GM18507 (cell line): ENCODE measurements around the gene USP11.

Experiments
- DNase-seq: peaks from one replicate; pipeline ENCODE4 v3.0.0; 2011; ENCODE audit warnings: low read depth; ENCODE audit not compliant: insufficient read length; ENCODE audit errors: extremely low spot score
- FAIRE-seq: peaks from 2 replicates; lab custom pipeline; 2011; peaks lifted over from hg19 to GRCh38; lab: Jason Lieb, UNC

Gene USP11

DNA sequence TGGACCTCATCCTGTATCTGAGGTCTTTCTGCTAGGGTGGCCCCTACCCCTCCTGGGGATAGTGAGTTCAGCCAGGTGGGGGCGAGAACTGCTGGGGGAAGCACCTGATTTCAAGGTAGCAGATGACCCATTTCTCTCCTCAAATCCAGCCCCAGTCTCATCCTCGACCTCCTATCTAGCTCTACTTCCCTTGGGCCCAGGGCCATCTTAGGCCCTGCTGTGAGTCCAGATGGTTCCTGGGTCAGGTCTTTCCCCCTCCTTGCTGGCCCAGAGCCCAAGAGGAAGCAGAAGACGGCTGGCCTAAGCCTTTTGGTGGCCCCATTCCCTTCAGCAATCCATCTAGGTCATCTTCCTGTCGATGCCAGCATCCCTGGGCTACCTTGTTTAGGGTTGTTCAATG is 11.1 kb upstream of the USP11 start:
- FAIRE-seq (no peak), DNase-seq (no peak)

- FAIRE-seq: no peak
- DNase-seq: no peak
Measured at GRCh38 chrX:47222751-47223350, 10.0 kb upstream of the USP11 start.

DNA sequence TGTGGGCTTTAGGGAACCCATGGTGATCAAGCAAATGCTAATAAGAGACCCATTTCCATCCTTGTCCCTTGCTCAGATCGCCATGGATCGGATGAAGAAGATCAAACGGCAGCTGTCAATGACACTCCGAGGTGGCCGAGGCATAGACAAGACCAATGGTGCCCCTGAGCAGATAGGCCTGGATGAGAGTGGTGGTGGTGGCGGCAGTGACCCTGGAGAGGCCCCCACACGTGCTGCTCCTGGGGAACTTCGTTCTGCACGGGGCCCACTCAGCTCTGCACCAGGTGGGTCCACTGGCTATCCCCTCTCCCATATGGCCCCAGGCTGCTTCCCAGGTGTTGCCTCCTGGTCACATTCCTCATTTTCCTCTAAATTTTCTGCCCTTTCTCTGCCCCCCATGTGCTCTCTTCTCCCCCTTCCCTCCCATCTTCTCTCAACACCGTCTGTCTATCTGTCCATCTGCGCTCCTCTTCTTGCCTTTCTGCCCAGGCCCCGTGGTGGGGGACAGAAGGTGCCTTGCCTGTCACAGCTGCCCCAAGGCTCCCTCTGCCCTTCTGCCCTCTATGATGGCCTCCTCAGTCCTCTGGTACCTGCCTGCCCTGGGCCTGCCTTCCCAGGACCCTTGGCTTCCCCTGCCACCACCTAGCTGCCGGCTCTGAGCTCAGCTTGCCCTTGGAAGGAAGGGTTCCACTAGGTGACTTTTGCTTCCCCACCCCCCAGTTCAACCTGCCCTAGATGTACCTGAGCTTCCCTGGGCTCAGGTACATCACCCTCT is 9.1 kb upstream of the USP11 start:
- no peak for DNase-seq
- no peak for FAIRE-seq

GRCh38 chrX:47224266-47224895 is 8.4 kb upstream of the USP11 start:
- no peak for FAIRE-seq
- no peak for DNase-seq

- FAIRE-seq: no peak
Measured at GRCh38 chrX:47224896-47225290, 7.9 kb upstream of the USP11 start.

DNA sequence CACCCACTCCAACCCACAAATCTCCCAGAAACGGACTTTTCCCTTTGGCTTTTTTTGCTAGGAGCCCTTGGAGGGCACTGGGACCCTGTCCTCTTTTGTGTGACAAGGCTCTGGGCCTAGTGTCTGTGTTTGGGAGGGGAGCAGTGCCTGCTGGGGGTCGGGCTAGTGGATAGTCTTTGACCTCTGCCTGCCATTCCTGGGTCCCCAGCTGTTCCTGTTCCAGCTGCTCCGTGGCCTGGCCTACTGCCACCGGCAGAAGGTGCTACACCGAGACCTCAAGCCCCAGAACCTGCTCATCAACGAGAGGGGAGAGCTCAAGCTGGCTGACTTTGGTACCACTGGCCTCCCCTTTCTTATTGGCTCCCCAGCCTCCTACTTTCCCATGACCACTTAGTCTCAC is 6.7 kb upstream of the USP11 start:
- DNase-seq (no peak), FAIRE-seq (no peak)

More at GRCh38 chrX:47224896-47225290, 7.9 kb upstream of the USP11 start:
- no peak for DNase-seq

- no peak for DNase-seq
- FAIRE-seq: no peak
Measured at GRCh38 chrX:47226531-47227333, 6.1 kb upstream of the USP11 start.

GRCh38 chrX:47227334-47227583 is 5.5 kb upstream of the USP11 start:
- DNase-seq (no peak), FAIRE-seq (no peak)

DNA sequence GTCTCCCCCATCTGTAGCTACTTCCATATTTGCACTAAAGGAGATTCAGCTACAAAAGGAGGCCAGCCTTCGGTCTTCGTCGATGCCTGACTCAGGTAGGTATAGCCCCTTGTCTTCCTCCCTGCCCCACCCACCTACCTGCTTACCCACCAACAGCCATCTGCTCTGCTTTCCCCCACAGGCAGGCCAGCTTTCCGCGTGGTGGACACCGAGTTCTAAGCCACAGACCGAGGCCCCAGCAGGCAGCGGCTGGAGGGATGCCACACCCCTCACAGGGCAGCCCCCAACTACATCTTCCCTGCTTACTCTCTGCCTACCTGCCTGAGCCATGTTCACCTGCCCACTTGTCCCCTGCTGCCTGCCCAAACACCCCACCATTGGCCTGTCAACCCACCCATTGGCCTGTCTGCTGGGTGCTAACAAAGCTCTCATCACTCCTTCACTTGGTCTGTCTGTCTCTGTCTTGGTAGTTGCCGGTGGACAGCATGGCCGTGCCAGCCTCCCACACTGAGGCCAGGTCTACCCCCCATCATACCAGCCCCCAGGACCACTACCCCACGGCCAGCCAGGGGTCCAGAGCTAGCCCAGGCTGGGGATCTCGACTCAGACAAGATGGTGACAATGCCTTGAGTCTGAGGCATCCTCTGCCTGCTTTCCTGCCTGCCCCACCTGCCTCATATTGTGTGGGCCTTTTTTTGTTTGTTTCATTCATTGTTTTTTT is 4.1 kb upstream of the USP11 start:
- FAIRE-seq (no peak), DNase-seq (no peak)

GRCh38 chrX:47229427-47229826 is 3.4 kb upstream of the USP11 start:
- DNase-seq (no peak), FAIRE-seq (no peak)

DNA sequence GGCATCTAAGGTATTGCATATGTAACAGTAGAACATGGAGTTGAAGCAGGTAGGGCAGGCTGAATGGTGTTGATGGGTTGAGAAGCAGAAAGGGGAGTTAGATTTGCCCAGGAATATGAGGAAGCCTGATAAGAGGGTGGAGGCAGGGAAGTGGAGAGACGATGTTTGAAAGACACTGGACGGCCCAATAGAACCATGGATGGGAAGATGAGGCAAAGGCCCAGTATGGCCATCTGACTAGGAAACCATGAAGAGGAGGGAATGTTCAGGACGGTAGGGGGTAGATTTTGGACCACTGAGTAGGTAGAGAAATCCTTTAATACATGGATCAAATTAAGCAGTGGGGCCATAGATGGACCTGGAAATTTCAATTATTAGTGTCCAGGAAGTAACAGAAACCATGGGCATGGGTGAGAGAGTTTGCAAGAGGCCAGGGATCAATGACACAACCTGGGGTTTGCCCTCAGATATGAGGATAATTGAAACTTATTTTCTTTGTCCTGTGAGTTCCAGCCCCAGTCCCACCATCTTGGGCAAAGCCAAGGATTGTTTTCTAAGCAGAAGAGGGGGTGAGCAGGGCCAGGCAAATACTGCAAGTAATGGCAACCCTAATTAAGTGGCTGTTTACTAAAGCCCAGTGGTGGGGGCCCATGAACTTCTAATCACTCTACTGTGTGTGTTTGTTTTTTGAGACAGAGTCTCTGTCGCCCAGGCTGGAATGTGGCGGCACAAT is 2.5 kb upstream of the USP11 start:
- DNase-seq (no peak), FAIRE-seq (no peak)

GRCh38 chrX:47231167-47231566 is 1.6 kb upstream of the USP11 start:
- FAIRE-seq (no peak), DNase-seq (no peak)

DNA sequence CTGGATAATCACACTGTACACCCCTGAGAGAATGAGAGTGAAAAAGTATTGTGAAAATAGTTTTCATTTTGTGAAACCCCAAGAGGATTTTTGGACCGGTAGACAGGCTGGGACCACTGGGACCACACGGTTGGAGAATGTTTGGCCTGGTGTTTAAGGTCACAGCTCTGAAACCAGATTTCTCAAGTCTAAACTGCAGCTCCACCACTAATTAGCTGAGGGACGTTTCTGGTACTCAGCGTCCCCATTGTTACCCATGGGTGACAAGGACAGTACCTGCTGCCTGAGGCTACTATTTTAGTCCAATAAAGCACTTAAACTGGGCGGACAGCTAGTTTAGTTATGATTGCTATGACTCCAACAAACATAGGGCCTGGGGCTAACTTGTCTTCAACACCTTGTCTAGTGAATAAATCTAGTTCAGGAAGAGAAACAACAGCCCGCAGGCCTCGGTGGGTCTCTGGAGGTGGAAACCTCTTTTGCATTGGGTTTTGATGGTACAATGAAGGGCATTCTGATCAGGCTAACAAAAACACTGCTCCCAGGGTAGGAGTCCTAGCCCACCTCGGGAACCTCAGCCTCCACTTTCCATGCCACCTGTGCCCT is 509 bp upstream of the USP11 start:
- FAIRE-seq (no peak), DNase-seq (no peak)

GRCh38 chrX:47233333-47234113 is 714 bp downstream of the USP11 start:
- peak; percentile 99 for FAIRE-seq
- peak; percentile 73 for DNase-seq

GRCh38 chrX:47234583-47234982 is 1.8 kb downstream of the USP11 start:
- no peak for FAIRE-seq

DNA sequence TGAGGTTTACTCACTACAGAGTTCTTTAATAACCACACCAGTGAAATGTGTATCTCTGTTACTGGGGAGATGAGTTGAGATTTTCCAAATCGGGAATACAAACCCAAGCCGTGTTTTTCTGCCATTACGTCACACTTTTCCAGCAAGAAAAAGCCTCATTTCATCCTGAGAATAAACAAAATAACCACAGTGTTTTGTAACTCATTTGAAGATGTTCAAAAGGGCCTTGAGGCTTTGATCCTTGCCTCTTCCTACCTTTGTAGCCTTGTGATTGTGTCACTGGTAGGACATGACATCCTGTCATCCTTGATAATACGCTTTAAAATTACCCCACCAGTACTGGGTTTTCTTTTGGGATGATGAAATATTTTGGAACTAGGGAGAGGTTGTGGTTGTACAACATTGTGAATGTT is 2.9 kb downstream of the USP11 start:
- FAIRE-seq (no peak), DNase-seq (no peak)

More at GRCh38 chrX:47234583-47234982, 1.8 kb downstream of the USP11 start:
- DNase-seq: no peak

DNA sequence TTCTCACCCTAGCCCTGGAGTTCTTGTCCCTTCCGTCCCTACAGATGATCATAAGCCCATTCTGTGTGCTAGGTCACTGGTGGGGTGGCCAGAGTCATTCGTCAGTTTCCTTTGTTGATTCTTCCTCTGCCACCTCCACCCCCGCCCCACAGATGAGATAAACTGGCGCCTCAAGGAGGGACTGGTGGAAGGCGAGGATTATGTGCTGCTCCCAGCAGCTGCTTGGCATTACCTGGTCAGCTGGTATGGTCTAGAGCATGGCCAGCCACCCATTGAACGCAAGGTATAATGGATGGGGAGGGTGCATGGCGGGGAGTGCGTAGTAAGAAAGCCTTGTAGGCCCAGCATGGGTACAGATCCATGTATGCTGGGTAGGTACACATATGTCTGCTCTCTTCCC is 6.4 kb downstream of the USP11 start:
- no peak for FAIRE-seq
- DNase-seq: no peak
